ENCODE measurements around the gene TMEM205. TPM values are rescaled to one million over a fixed set of nuclear protein-coding genes. Genes with fewer than 3 reads are reported as not detected.

The TMEM205 gene
- total RNA-seq, 4 donors from 2014 or later, result 165 to 262 (median 210) TPM

- peaks cover 0 to 26% (median 0%) of the 10 kb centered on the region in 3 donors for H3K4me1 ChIP-seq
- H3K27me3 ChIP-seq, result no peaks in the 10 kb centered on the region
- H3K36me3 ChIP-seq, result no peaks in the 10 kb centered on the region
- no peak within 1 kb of the TSS for H3K4me3 ChIP-seq
- H3K27ac ChIP-seq, result peak within 1 kb of the TSS in 3 of 4 donors; percentile 48 to 71 (median 66)
- H3K9me3 ChIP-seq, result no peaks in the 10 kb centered on the region
- no peak for ATAC-seq
- no peak for TF ChIP-seq POLR2AphosphoS5 (IDR thresholded peaks at IDR 0.05)
- TF ChIP-seq, protein P1, sequence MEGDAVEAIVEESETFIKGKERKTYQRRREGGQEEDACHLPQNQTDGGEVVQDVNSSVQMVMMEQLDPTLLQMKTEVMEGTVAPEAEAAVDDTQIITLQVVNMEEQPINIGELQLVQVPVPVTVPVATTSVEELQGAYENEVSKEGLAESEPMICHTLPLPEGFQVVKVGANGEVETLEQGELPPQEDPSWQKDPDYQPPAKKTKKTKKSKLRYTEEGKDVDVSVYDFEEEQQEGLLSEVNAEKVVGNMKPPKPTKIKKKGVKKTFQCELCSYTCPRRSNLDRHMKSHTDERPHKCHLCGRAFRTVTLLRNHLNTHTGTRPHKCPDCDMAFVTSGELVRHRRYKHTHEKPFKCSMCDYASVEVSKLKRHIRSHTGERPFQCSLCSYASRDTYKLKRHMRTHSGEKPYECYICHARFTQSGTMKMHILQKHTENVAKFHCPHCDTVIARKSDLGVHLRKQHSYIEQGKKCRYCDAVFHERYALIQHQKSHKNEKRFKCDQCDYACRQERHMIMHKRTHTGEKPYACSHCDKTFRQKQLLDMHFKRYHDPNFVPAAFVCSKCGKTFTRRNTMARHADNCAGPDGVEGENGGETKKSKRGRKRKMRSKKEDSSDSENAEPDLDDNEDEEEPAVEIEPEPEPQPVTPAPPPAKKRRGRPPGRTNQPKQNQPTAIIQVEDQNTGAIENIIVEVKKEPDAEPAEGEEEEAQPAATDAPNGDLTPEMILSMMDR (IDR thresholded peaks at IDR 0.05), result no peak
- no peak for TF ChIP-seq POLR2A (IDR thresholded peaks at IDR 0.05)
- no peak for TF ChIP-seq EP300 (IDR thresholded peaks at IDR 0.05)
- 100% methylated on average over 1 of the region's 8 CpGs; no CpG with 5 or more reads in 1 of the 2 donors for WGBS, 2 donors (ENCODE audit: low coverage in 1 of 2)
These were observed 50.3 kb downstream of the TMEM205 start, which contains the start of gene TSPAN16 for GRCh38 chr19:11295665-11296245. TSS of gene TSPAN16 (plus strand) at chr19:11296160. CDS start at chr19:11296298, 138 bp downstream.

GRCh38 chr19:11295180-11295579 lies 50.9 kb downstream of the TMEM205 start:
- no peak for ATAC-seq
- TF ChIP-seq, protein P1 (IDR thresholded peaks at IDR 0.05), result no peak
- no peak for TF ChIP-seq POLR2A (IDR thresholded peaks at IDR 0.05)
- no peak for TF ChIP-seq EP300 (IDR thresholded peaks at IDR 0.05)
- TF ChIP-seq POLR2AphosphoS5 (IDR thresholded peaks at IDR 0.05), result no peak
- Histone ChIP-seq H3K4me3 (no peak overlapping the region), H3K27me3 (no peaks in the 10 kb centered on the region), H3K36me3 (no peaks in the 10 kb centered on the region), H3K27ac (peak overlapping the region in 1 of 4 donors; percentile 60), H3K9me3 (no peaks in the 10 kb centered on the region), H3K4me1 (peaks cover 0 to 26% (median 0%) of the 10 kb centered on the region in 3 donors)
- WGBS, 2 donors (ENCODE audit: low coverage in 1 of 2), result 90 to 93% methylated on average over 3 of the region's 4 CpGs

- Histone ChIP-seq H3K27ac (peak overlapping the region in 3 of 4 donors; percentile 60 to 66 (median 64)), H3K4me3 (peak overlapping the region in 1 of 2 donors; percentile 33), H3K9me3 (no peaks in the 10 kb centered on the region), H3K4me1 (peaks cover 0 to 26% (median 0%) of the 10 kb centered on the region in 3 donors), H3K36me3 (no peaks in the 10 kb centered on the region), H3K27me3 (no peaks in the 10 kb centered on the region)
- WGBS, 2 donors (ENCODE audit: low coverage in 1 of 2), result 3 to 4% methylated on average over 14 to 26 of the region's 41 CpGs
- peak; percentile 95 for ATAC-seq
- TF ChIP-seq POLR2A (IDR thresholded peaks at IDR 0.05), result no peak
- TF ChIP-seq POLR2AphosphoS5 (IDR thresholded peaks at IDR 0.05), result peak; percentile 86
- no peak for TF ChIP-seq EP300 (IDR thresholded peaks at IDR 0.05)
- TF ChIP-seq, protein P1 (IDR thresholded peaks at IDR 0.05), result peak; percentile 97 to 99 (median 98)
These were observed 52.4 kb downstream of the TMEM205 start for GRCh38 chr19:11293433-11294389.

Other genes with a start within 250 kb of the TMEM205 start
- gene SPC24, start 190.5 kb downstream of the TMEM205 start, total RNA-seq, result 1 to 10 TPM; 4.2 to 6.8 (median 5.7) TPM
- gene KANK2, start 148.7 kb downstream of the TMEM205 start, total RNA-seq, result 1,000 to 10,000 TPM in 3 of 4 donors, 100 to 1,000 TPM in 1; 913 to 1,808 (median 1,065) TPM
- gene ANGPTL8, start 106.6 kb downstream of the TMEM205 start, total RNA-seq, result 1 to 10 TPM in 1 of 4 donors, not detected in 3; 2.0 TPM
- 10 to 100 TPM; 18.5 to 43.1 (median 29.1) TPM for gene DOCK6, start 83.7 kb downstream of the TMEM205 start, total RNA-seq
- gene TSPAN16, start 50.1 kb downstream of the TMEM205 start, total RNA-seq, result not detected
- gene RAB3D, start 6.6 kb downstream of the TMEM205 start, total RNA-seq, result 10 to 100 TPM; 21.5 to 43.7 (median 28.0) TPM
- gene CCDC159, start 251 bp upstream of the TMEM205 start, total RNA-seq, result 10 to 100 TPM in 3 of 4 donors, 1 to 10 TPM in 1; 6.6 to 30.0 (median 19.0) TPM
- 10 to 100 TPM; 20.5 to 57.7 (median 44.9) TPM for gene PLPPR2, start 9.2 kb upstream of the TMEM205 start, total RNA-seq
- 1 to 10 TPM in 2 of 4 donors, under 1 TPM in 2; 0.62 to 2.6 (median 1.0) TPM for gene SWSAP1, start 28.4 kb upstream of the TMEM205 start, total RNA-seq
- 1 to 10 TPM in 3 of 4 donors, under 1 TPM in 1; 0.62 to 5.1 (median 2.7) TPM for gene EPOR, start 38.0 kb upstream of the TMEM205 start, total RNA-seq
- 1 to 10 TPM in 2 of 4 donors, under 1 TPM in 2; 0.25 to 3.7 (median 1.3) TPM for gene RGL3, start 73.0 kb upstream of the TMEM205 start, total RNA-seq
- 1 to 10 TPM in 1 of 4 donors, under 1 TPM in 1, not detected in 2; 0.27 to 1.4 TPM for gene ODAD3, start 88.9 kb upstream of the TMEM205 start, total RNA-seq
- gene PRKCSH, start 89.4 kb upstream of the TMEM205 start, total RNA-seq, result 100 to 1,000 TPM in 1 of 4 donors, 10 to 100 TPM in 3; 72.8 to 112 (median 85.8) TPM
- gene ELAVL3, start 134.8 kb upstream of the TMEM205 start, total RNA-seq, result 1 to 10 TPM in 1 of 4 donors, under 1 TPM in 2, not detected in 1; 0.04 to 3.3 (median 0.27) TPM
- 10 to 100 TPM in 2 of 4 donors, 1 to 10 TPM in 2; 5.1 to 20.4 (median 10.6) TPM for gene ZNF653, start 159.6 kb upstream of the TMEM205 start, total RNA-seq
- 10 to 100 TPM; 50.1 to 88.3 (median 65.2) TPM for gene ECSIT, start 182.9 kb upstream of the TMEM205 start, total RNA-seq
- 1,000 to 10,000 TPM; 2,283 to 3,774 (median 3,072) TPM for gene CNN1, start 192.6 kb upstream of the TMEM205 start, total RNA-seq
- gene ELOF1, start 213.0 kb upstream of the TMEM205 start, total RNA-seq, result 10 to 100 TPM; 19.1 to 49.4 (median 32.0) TPM
- 10 to 100 TPM in 2 of 4 donors, 1 to 10 TPM in 2; 4.4 to 12.0 (median 9.8) TPM for gene ACP5, start 231.4 kb upstream of the TMEM205 start, total RNA-seq

All from gastroesophageal sphincter (tissue), 4 donors.